ENCODE measurements around the gene CCNB1IP1.
"Not testable (repeated sequence)": the region's sequence is repeated elsewhere in the genome, so short reads cannot be mapped to it uniquely, and the experiment has no call there.

Gene CCNB1IP1

GRCh38 chr14:20331053-20331613 is 1.9 kb downstream of the CCNB1IP1 start:
- no peak for DNase-seq

DNA sequence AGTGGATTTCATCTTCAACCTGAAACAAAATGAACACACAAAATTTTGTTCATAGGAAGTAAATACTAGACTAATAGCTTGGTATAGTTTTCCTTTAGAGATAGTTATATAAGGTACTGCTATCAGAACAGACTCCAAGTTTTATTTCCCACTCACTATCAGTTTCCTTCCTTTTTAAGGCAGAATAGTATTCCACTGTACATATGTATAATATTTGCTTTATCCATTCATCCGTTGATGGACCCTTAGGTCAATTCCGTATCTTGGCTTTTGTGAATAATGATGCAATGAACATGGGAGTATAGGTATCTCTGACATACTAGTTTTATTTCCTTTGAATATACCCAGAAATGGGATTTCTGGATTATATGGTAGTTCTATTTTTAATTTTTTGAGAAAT is 3.7 kb downstream of the CCNB1IP1 start:
- DNase-seq: no peak

- no peak for DNase-seq
Observed at GRCh38 chr14:20328705-20329104, 4.4 kb downstream of the CCNB1IP1 start.

GRCh38 chr14:20327005-20327869 is 5.8 kb downstream of the CCNB1IP1 start:
- DNase-seq: peak in 1 of 2 experiments; percentile 71

GRCh38 chr14:20317720-20318119 is 15.4 kb downstream of the CCNB1IP1 start:
- no peak for DNase-seq

GRCh38 chr14:20314026-20314425 is 19.1 kb downstream of the CCNB1IP1 start:
- no peak for DNase-seq

GRCh38 chr14:20306079-20306423 is 27.0 kb downstream of the CCNB1IP1 start:
- no peak for DNase-seq

DNA sequence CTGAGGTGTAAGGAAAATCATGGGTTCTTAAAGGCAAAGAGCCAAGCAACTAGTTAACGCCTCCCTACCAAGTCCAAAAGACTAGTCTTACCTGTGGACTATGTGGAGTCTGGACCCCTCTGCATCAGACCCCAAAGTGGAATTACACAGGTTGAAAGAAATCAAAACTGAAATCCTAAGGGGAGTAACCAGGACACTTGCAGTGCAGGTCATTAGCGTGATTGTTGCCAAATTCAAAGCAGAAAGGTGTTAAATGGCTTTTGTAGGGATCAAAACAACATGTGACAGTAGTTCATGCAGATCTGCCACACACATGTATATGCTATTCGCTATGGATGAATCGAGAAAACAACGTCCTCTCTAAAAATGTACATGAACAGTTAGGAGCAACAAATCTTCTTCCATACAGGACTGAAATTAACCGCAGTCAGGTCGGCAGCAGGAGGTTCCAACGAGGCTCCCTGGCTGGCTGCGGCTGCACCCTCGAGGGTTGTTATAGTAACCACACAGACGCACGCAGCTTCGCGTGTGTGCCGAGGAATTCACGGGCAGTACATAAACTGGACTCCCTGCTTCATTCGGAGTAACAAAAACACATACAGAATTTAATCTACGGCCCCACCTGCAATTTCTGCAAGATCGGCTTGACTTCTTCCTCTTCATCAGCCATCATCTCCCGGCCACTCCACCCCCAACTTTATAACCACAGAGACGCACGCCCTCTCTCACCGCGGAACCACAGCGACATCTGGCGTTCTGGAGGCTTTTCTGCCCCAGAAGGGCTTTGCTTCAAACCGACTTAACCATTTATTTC is 27.6 kb downstream of the CCNB1IP1 start, which contains the start of gene TTC5:
Gene TTC5 (minus strand): TSS at position 687 of the 814 bp plus-strand sequence. CDS start 14 bp downstream, at position 673.
- peak; percentile 45 to 83 for DNase-seq

DNA sequence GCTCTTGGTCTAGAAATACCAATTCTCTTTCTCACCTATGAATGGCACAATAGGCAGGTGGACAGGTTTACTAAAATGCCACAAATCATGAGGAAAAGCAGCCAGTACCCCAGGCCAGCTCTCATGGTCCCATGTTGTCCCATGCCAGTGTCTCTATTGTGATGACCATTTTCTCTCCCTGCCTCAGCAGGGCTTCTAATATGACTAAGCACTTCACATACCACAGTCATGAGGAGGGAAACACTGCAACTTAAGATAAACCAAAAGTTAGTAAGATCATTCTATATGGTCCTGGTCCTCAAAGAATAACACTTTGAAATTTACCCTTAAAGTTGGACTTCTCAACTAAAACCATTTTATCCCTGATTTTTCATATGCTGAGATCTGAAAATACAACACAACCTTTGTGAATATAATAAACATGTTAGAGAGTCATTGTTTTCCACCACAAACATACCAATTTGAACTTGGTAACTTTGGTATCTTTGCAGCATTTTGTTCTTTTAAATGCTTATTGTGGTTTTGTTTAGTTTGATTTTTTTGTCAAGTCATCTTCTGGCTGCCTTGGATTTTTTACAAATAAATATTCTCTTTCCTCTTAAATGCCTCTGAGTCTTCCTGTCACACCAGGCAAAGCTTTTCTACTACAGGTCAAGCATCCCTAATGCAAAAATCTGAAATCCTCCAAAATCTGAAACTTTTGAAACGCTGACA is 30.9 kb downstream of the CCNB1IP1 start:
- no peak for DNase-seq

GRCh38 chr14:20295067-20295466 is 38.0 kb downstream of the CCNB1IP1 start:
- DNase-seq: no peak

DNA sequence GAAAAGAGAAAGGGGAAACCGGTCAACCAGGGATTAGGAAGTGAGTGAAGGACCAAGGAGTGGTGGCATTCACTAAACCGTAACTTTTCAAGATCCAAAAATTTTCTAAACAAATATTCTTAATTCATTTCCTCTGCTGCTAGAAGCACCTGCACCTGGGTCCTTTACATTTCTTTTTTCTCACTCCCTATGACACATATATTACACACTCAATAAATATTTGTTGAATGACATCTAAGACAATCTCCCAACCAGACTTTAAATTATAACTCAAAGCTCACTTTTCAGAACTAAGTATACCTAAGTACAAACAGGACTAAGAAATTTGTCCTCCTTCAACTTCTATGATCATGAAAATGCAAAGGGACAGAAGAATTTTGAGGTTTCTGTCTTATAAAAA is 38.4 kb downstream of the CCNB1IP1 start:
- no peak for DNase-seq

DNA sequence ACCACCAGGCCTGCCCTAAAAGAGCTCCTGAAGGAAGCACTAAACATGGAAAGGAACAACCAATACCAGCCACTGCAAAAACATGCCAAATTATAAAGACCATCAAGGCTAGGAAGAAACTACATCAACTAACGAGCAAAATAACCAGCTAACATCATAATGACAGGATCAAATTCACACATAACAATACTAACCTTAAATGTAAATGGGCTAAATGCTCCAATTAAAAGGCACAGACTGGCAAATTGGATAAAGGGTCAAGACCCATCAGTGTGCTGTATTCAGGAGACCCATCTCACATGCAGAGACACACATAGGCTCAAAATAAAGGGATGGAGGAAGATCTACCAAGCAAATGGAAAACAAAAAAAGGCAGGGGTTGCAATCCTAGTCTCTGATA is 51.1 kb downstream of the CCNB1IP1 start:
- DNase-seq: not testable (repeated sequence)

GRCh38 chr14:20280265-20280664 is 52.8 kb downstream of the CCNB1IP1 start:
- DNase-seq: not testable (repeated sequence)

GRCh38 chr14:20278414-20278813 is 54.7 kb downstream of the CCNB1IP1 start:
- DNase-seq: no peak

- DNase-seq: no peak
Observed at GRCh38 chr14:20277409-20277808, 55.7 kb downstream of the CCNB1IP1 start.

- no peak for DNase-seq
Observed at GRCh38 chr14:20274062-20274461, 59.0 kb downstream of the CCNB1IP1 start.

DNA sequence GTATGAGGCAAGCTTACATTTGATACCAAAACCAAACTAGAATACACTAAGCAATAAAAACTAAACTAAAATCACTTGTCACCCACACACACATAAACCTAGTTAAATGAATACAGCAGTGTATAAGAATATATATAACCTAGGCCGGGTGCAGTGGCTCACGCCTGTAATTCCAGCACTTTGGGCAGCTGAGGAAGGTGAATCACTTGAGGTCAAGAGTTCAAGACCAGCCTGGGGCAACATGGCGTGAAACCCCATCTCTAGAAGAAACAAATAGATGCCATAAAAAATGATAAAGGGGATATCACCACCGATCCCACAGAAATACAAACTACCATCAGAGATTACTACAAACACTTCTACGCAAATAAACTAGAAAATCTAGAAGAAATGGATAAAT is 68.7 kb downstream of the CCNB1IP1 start:
- DNase-seq: not testable (repeated sequence)

DNA sequence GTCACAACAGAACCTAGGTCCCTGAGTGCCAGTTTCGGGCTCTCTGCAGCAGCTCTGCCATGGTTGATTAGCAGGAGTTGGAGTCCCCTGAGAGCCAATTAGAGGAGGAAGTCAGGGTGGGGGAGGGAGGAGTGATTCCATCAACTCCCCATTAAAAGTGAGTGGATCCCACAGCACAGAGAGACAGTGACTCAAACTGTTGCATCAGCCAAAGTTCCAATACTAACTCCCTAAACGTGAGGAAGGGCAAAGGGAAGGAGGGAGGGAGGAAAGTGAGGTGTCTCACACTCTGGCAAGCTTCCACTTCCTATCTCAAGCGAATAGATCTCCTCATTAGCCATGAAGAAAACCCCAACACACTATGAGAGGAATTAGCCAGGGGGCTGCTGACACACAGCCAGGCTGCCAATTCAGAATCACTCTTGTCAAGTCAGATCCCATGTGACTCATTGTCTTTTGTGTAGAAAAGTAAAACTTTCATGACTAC is 70.4 kb downstream of the CCNB1IP1 start:
- DNase-seq: no peak

Measured in SW 1271 (cell line).